ENCODE measurements around the gene NUP54.

The NUP54 gene

DNA sequence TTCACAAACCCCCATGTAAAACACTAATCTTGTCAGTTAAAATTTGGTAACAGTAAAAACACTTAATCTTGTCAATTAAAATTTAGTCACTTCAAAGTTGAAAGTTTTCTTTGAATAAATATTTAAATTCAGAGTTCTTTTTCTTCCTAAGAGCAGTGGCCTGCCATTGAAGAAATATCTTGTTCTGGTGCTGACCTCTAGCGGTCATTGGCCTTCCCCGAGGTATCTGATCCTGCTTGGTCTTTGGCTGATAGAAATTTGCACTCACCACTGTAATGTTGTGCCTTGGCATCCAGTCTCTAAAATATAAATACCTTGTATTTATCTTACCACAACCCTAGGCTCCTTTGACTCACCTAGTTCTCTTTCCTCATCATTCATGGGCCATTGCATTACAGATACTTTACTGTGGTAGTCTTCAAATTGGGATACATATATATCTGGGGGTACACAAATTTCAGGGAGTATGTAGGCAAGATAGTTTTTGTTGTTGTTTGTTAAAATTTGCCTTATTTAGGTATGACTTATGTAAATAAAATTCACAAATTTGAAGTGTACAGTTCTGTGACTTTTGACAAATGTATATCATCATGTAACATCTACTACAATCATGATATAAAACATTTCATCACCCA lies 80.4 kb downstream of the NUP54 start:
- peak; percentile 89 for DNase-seq

DNA sequence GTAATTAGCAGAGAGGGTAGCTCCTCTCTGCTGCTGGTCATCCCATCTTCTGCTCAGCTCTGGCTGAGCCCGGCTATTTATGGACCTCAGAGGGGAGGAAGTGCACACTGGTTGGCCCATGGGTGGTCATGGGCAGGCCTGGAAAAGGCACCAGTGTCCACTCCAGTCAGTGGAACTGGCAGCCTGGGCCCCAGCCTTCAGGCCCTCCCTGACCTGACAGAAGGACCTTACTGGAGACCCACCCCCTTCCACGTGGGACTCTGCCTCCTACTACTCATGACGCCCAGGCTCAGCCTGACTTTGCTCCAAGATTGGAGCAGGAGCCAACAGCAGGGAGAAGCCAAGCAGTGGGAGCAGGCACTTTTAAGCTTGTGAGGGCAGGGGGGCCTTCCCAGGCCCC lies 81.7 kb downstream of the NUP54 start:
- DNase-seq: no peak

Data from hematopoietic multipotent progenitor cell treated with erythropoietin and hydrocortisone succinate and interleukin-3 and kit ligand, for 4 days (in vitro differentiated cells).